Epithelial cell of esophagus (primary cell): ENCODE data around the gene SORCS2.

Experiments
- DNase-seq: peaks from one replicate; pipeline ENCODE4 v3.0.0; 2010; ENCODE audit warnings: low read depth
- H3K4me3 ChIP-seq: 2 replicates; pipeline ENCODE4 v1.5.1; 2011; ENCODE audit warnings: mild to moderate bottlenecking, low read length, control low read depth
- TF ChIP-seq, protein P1 (sequence below): IDR thresholded peaks from 2 replicates; pipeline ENCODE4 v1.5.1; 2011; ENCODE audit warnings: low read depth, mild to moderate bottlenecking, low read length, control low read depth, inconsistent platforms; ENCODE audit not compliant: insufficient read depth; ENCODE audit errors: missing control alignments

Gene SORCS2

GRCh38 chr4:7716010-7716721 lies 523.8 kb downstream of the SORCS2 start:
- no peak for DNase-seq
- TF ChIP-seq, protein P1, sequence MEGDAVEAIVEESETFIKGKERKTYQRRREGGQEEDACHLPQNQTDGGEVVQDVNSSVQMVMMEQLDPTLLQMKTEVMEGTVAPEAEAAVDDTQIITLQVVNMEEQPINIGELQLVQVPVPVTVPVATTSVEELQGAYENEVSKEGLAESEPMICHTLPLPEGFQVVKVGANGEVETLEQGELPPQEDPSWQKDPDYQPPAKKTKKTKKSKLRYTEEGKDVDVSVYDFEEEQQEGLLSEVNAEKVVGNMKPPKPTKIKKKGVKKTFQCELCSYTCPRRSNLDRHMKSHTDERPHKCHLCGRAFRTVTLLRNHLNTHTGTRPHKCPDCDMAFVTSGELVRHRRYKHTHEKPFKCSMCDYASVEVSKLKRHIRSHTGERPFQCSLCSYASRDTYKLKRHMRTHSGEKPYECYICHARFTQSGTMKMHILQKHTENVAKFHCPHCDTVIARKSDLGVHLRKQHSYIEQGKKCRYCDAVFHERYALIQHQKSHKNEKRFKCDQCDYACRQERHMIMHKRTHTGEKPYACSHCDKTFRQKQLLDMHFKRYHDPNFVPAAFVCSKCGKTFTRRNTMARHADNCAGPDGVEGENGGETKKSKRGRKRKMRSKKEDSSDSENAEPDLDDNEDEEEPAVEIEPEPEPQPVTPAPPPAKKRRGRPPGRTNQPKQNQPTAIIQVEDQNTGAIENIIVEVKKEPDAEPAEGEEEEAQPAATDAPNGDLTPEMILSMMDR, result no peak

DNA sequence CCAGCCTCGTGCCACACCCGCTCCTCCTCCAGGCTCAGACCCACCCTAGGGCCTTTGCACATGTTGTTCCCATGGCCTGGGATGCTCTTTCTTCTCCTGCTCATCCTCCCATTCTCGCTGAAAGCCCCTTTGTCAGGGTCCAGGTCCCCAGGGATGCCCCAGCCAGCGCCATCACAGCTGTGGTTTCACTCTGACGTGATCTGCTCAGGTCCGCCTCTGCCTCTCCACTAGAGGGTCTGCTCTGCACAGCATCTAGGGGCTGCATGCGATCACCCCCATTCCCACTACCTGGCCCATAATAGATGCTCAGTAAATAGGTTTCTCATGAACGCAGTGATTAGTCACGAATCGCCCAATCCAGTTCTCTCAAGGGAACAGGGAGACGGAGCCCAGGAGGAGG lies 524.8 kb downstream of the SORCS2 start:
- no peak overlapping the region for H3K4me3 ChIP-seq
- DNase-seq, result no peak
- TF ChIP-seq, protein P1, result no peak

More at GRCh38 chr4:7716010-7716721, 523.8 kb downstream of the SORCS2 start:
- H3K4me3 ChIP-seq, result no peak overlapping the region

- no peak for DNase-seq
- H3K4me3 ChIP-seq, result no peak overlapping the region
- TF ChIP-seq, protein P1, result no peak
These were observed 525.7 kb downstream of the SORCS2 start for GRCh38 chr4:7717946-7718490.

GRCh38 chr4:7719354-7720174 lies 527.2 kb downstream of the SORCS2 start:
- DNase-seq, result peak; percentile 10
- TF ChIP-seq, protein P1, result peak; percentile 62

DNA sequence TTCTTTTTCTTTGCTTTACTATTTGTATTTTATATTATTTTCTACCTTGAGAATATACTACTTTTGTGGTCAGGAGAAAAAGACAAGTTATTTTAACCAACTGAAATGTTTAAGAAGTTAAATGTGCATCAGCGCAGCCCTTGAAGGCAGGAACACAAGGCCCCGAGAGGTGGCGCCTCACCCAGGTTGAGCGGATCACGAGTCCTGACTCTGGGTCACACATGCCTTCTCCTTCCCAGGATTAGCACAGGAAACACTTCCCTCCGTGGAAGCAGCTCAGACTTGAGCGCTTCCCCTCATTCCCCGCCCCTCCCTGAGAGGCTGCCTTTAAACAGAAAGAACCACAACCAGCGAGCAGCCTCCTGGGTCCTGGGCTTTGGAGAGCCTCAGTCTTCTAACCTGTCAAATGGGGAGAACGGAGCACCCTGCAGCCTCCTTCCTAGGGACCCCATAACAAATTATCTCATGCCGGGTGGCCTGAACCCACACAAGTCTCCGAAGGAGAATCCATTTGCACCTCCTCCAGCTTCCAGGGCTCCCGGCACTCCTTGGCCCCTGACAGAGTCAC lies 529.7 kb downstream of the SORCS2 start:
- TF ChIP-seq, protein P1, result no peak

More at GRCh38 chr4:7719354-7720174, 527.2 kb downstream of the SORCS2 start:
- no peak overlapping the region for H3K4me3 ChIP-seq

DNA sequence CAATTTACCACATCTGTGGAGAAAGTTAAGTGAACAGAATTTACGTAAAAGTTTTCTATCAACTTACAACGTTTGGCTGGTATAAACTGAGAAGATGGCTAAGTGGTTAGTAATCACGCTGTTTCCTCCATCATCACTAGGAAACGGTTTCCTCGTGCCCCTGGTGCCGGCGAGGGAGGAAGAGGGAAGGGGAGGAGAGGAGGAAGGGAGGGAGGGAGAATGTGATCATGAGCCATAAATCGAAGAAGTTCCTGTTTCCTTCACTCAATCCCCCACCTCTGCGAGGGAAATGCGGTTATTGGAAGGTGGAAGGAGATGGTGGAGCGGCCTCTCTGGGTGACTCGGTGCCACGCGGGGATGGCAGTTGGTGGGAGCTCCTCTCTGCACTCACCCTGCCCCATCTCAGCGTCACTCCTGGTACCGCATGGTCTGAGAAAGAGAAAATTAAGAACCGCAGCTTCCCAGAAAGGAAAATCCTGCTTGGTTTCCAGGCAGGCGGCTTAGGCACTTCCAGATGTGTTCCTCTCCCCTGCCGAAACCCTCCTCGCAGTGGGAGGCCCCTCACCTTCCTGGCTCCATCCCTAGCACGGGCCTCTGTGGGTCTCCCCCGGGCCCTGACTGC lies 530.5 kb downstream of the SORCS2 start:
- H3K4me3 ChIP-seq, result no peak overlapping the region
- DNase-seq, result no peak
- TF ChIP-seq, protein P1, result no peak

More for the DNA sequence above, 529.7 kb downstream of the SORCS2 start:
- DNase-seq, result no peak
- no peak overlapping the region for H3K4me3 ChIP-seq
